ENCODE results near the gene SASH3. TPM values are rescaled to one million over a fixed set of nuclear protein-coding genes. Genes with fewer than 3 reads are reported as not detected.

SASH3 gene
- total RNA-seq, 4 donors from 2014 or later, result 3.9 to 10.4 (median 6.3) TPM

DNA sequence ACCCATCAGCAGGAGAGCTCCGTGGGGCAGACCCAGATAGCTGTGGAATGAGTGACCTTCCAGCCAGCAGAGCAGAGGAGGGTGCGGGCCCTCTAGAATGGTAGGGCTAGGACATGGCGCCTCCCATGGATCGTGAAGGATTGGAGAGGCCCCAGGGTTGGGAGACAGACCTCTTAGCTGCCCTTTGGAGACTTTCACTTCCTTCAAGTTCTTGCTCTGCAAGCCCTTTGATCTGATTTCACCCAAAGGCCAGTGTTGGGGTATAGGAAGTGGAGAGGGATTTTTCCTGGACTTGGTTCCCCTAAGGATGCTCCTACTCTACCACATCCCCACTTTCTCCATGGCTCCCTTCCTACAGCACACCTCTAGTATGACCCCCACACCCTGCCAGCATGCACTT, 3.0 kb downstream of the SASH3 start:
- WGBS, result 72% methylated on average over 4 of the region's 4 CpGs
- no peaks in the 10 kb centered on the region for H3K9me3 ChIP-seq

DNA sequence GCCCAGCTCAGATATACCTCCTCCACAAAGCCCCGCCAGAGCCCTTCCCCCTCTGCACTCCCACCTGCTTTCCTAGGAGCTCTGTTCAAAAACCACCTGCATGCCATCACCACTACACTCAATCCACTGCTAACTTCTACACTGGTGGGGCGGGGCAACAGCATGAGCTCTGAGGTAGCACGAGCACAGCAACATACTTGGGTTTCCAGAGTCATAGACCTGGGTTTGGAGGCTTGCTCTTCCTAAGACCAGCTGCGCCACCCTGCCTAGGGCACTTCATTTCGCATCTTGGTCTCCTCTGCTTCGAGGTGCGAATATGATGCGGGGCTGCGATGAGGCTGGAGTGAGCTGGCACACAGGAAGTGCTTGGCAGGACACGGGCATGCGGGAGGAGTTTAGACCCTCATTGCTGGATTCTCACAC, 3.6 kb downstream of the SASH3 start:
- WGBS, result 79% methylated on average over 11 of the region's 11 CpGs
- intact Hi-C loops (cut with DNase I), result no loop called here
- DNase-seq (ENCODE audit: extremely low spot score), result no peak
- Histone ChIP-seq H3K27ac (replicated peaks in 1 of 4) (no peak overlapping the region), H3K4me3 (no peak overlapping the region), H3K36me3 (no peaks in the 10 kb centered on the region), H3K9me3 (no peaks in the 10 kb centered on the region), H3K4me1 (no peaks in the 10 kb centered on the region), H3K27me3 (no peaks in the 10 kb centered on the region)
- no peak for TF ChIP-seq POLR2AphosphoS5 (IDR thresholded peaks at IDR 0.05)
- no peak for TF ChIP-seq POLR2A (IDR thresholded peaks at IDR 0.05; ENCODE audit: low read depth)
- TF ChIP-seq, protein P1, sequence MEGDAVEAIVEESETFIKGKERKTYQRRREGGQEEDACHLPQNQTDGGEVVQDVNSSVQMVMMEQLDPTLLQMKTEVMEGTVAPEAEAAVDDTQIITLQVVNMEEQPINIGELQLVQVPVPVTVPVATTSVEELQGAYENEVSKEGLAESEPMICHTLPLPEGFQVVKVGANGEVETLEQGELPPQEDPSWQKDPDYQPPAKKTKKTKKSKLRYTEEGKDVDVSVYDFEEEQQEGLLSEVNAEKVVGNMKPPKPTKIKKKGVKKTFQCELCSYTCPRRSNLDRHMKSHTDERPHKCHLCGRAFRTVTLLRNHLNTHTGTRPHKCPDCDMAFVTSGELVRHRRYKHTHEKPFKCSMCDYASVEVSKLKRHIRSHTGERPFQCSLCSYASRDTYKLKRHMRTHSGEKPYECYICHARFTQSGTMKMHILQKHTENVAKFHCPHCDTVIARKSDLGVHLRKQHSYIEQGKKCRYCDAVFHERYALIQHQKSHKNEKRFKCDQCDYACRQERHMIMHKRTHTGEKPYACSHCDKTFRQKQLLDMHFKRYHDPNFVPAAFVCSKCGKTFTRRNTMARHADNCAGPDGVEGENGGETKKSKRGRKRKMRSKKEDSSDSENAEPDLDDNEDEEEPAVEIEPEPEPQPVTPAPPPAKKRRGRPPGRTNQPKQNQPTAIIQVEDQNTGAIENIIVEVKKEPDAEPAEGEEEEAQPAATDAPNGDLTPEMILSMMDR (IDR thresholded peaks at IDR 0.05), result no peak
- no peak for TF ChIP-seq EP300 (IDR thresholded peaks at IDR 0.05)

More for the DNA sequence above, 3.0 kb downstream of the SASH3 start:
- Histone ChIP-seq H3K27me3 (no peaks in the 10 kb centered on the region), H3K27ac (replicated peaks in 1 of 4) (no peak overlapping the region), H3K4me3 (no peak overlapping the region), H3K36me3 (no peaks in the 10 kb centered on the region), H3K4me1 (no peaks in the 10 kb centered on the region)
- TF ChIP-seq, protein P1 (IDR thresholded peaks at IDR 0.05), result no peak
- TF ChIP-seq POLR2A (IDR thresholded peaks at IDR 0.05; ENCODE audit: low read depth), result no peak
- no peak for TF ChIP-seq EP300 (IDR thresholded peaks at IDR 0.05)
- no peak for TF ChIP-seq POLR2AphosphoS5 (IDR thresholded peaks at IDR 0.05)
- intact Hi-C loops (cut with DNase I), result no loop called here
- no peak for DNase-seq (ENCODE audit: extremely low spot score)

DNA sequence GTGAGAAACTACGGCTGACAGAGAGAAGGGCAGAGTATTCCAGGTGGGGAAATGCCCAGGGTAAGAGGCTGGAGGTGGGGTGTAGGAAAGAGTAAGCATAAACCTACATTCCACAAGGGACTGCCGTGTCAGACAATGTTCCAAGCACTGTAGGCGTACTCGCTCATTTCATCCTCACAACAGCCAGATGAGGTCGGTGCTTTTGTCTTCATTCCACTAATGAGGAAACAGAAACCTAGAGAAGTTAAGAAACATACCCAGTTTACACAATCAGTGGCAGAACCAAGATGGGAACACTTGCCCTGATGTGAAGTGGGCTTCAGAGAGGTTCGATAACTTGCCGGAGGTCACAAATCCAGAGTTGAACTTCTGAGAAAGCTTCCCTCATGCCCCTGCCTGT, 4.6 kb downstream of the SASH3 start:
- Histone ChIP-seq H3K4me3 (no peak overlapping the region), H3K9me3 (peaks cover 0 to under 1% (median 0%) of the 10 kb centered on the region in 4 donors), H3K36me3 (no peaks in the 10 kb centered on the region), H3K27ac (replicated peaks in 1 of 4) (no peak overlapping the region), H3K4me1 (no peaks in the 10 kb centered on the region), H3K27me3 (no peaks in the 10 kb centered on the region)
- intact Hi-C loops (cut with DNase I), result no loop called here
- TF ChIP-seq EP300 (IDR thresholded peaks at IDR 0.05) (no peak), POLR2A (IDR thresholded peaks at IDR 0.05; ENCODE audit: low read depth) (no peak), POLR2AphosphoS5 (IDR thresholded peaks at IDR 0.05) (no peak)
- TF ChIP-seq, protein P1 (IDR thresholded peaks at IDR 0.05), result no peak
- no peak for DNase-seq (ENCODE audit: extremely low spot score)
- WGBS, result 82% methylated on average over 7 of the region's 7 CpGs

DNA sequence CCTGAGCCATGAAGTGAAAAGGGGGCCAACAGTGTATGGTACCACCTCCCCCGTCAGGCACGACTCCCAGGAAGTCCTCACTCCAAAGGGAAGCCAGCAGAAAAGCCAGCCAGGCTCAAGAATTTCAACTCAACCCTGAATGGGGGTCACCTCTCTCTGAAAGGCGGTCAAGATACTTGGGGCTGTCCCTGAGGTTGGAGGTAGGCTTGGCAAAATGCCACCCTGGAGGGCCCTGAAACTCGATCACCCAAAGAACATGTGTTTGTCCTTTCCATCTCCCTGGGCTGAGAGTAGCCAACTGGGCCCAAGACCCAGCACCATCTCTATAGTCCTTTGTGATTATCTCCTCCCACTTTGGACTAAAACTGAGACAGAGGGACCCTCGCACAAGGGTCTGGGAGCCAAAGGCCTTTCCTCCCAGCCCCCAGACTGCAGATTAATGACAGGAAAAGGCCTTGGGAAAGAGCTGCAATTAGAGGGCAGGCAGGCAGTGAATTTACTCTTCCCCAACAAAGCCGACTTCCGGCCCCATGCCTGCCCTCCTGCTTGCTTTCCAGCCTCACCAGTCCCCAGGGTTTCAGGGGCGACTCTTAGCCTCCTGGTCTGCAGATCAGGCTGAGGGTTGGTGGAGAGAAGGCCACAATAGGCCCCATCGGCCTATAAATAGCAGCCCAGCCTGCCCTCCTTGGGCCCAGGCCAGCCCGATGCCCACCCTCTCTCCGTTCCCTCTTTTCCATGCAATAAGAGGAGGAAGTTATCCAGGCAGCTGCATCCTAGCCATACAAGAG, 5.6 kb downstream of the SASH3 start:
- Histone ChIP-seq H3K36me3 (no peaks in the 10 kb centered on the region), H3K9me3 (peaks cover 0 to 3% (median 0%) of the 10 kb centered on the region in 4 donors), H3K4me1 (no peaks in the 10 kb centered on the region), H3K27ac (replicated peaks in 1 of 4) (no peak overlapping the region), H3K4me3 (no peak overlapping the region), H3K27me3 (no peaks in the 10 kb centered on the region)
- no peak for DNase-seq (ENCODE audit: extremely low spot score)
- no peak for TF ChIP-seq EP300 (IDR thresholded peaks at IDR 0.05)
- TF ChIP-seq POLR2AphosphoS5 (IDR thresholded peaks at IDR 0.05), result no peak
- intact Hi-C loops (cut with DNase I), result no loop called here
- WGBS, result 67% methylated on average over 11 of the region's 11 CpGs

DNA sequence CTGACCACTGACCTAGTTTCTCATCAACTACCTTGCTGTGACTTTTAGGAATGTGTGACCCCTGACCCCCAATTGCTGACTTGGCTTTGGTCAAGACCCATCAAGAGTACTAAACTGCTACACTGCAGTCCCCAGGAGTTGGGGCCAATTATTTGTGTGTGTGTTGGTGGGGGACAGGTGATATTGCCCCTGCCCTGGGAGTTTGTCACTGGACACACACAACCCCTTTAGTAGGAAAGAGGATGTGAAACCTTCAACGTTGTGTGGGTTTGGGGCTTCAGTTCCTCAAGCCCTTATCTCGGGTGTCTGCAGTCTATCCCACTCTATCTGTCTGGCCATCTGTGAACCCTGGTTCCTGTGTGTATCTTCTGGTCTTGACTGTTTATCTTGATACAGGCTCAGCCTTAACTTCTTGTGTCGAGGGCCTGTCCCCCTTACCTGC, 6.5 kb downstream of the SASH3 start:
- DNase-seq (ENCODE audit: extremely low spot score), result no peak

More for the DNA sequence above, 6.5 kb downstream of the SASH3 start:
- no peaks in the 10 kb centered on the region for H3K4me1 ChIP-seq
- H3K27ac ChIP-seq (replicated peaks in 1 of 4), result no peak overlapping the region
- no peak overlapping the region for H3K4me3 ChIP-seq
- 38% methylated on average over 3 of the region's 3 CpGs for WGBS
- H3K36me3 ChIP-seq, result no peaks in the 10 kb centered on the region
- H3K27me3 ChIP-seq, result no peaks in the 10 kb centered on the region
- no peak for TF ChIP-seq POLR2A (IDR thresholded peaks at IDR 0.05; ENCODE audit: low read depth)
- no peak for TF ChIP-seq EP300 (IDR thresholded peaks at IDR 0.05)
- no peak for TF ChIP-seq POLR2AphosphoS5 (IDR thresholded peaks at IDR 0.05)
- TF ChIP-seq, protein P1 (IDR thresholded peaks at IDR 0.05), result no peak
- peaks cover 0 to 3% (median 0%) of the 10 kb centered on the region in 4 donors for H3K9me3 ChIP-seq
- intact Hi-C loops (cut with DNase I), result no loop called here

Measured in esophagus muscularis mucosa (tissue), 4 donors.